ENCODE measurements around the gene DAPK1. TPM values are rescaled to one million over a fixed set of nuclear protein-coding genes. Genes with fewer than 3 reads are reported as not detected.
A peak's percentile ranks its signal among the peaks of the same experiment; 100 is the strongest.

Gene DAPK1
- total RNA-seq, 8 experiments from 2014 or later: 31.6 to 466 (median 50.0) TPM

- ATAC-seq (replicated peaks in 6 of 8): no peak
- Histone ChIP-seq H3K4me3 (no peak overlapping the region), H3K27ac (no peak overlapping the region), H3K4me1 (replicated peaks in 1 of 2) (peaks cover 2 to 9% of the 10 kb centered on the region in 2 donors)
- in situ Hi-C loops (cut with MboI; ENCODE audit: low pct_unique_long_range_greater_than_20kb in 2 of 9, low sequenced_read_pairs in 9 of 9, unreplicated experiment in 9 of 9): no loop called here
- 25 to 100% (median 82%) methylated on average over 2 to 12 of the region's 13 CpGs for WGBS, 10 experiments
These were observed 100.2 kb downstream of the DAPK1 start for GRCh38 chr9:87597710-87598443.

GRCh38 chr9:87599901-87600610 lies 102.4 kb downstream of the DAPK1 start:
- WGBS, 10 experiments: 4 to 100% (median 60%) methylated on average over 1 to 17 of the region's 17 CpGs; no CpG with 5 or more reads in 1 of the 10 experiments
- in situ Hi-C loops (cut with MboI; ENCODE audit: low pct_unique_long_range_greater_than_20kb in 2 of 9, low sequenced_read_pairs in 9 of 9, unreplicated experiment in 9 of 9): no loop called here

GRCh38 chr9:87601176-87601575 lies 103.5 kb downstream of the DAPK1 start:
- H3K27ac ChIP-seq: no peak overlapping the region
- ATAC-seq (replicated peaks in 6 of 8): peak in 3 of 8 experiments; percentile 30 to 70 (median 59)
- in situ Hi-C loops (cut with MboI; ENCODE audit: low pct_unique_long_range_greater_than_20kb in 2 of 9, low sequenced_read_pairs in 9 of 9, unreplicated experiment in 9 of 9): no loop called here
- H3K4me3 ChIP-seq: no peak overlapping the region
- 0 to 86% (median 0%) methylated on average over 1 of the region's 1 CpG; no CpG with 5 or more reads in 7 of the 10 experiments for WGBS, 10 experiments
- H3K4me1 ChIP-seq (replicated peaks in 1 of 2): peaks cover 4 to 13% of the 10 kb centered on the region in 2 donors

More at GRCh38 chr9:87599901-87600610, 102.4 kb downstream of the DAPK1 start:
- no peak overlapping the region for H3K4me3 ChIP-seq
- ATAC-seq (replicated peaks in 6 of 8): peak; percentile 58 to 90 (median 80)
- peaks cover 4 to 13% of the 10 kb centered on the region in 2 donors for H3K4me1 ChIP-seq (replicated peaks in 1 of 2)
- no peak overlapping the region for H3K27ac ChIP-seq

- ATAC-seq (replicated peaks in 6 of 8): no peak
- Histone ChIP-seq H3K27ac (no peak overlapping the region), H3K4me1 (replicated peaks in 1 of 2) (peaks cover 4 to 13% of the 10 kb centered on the region in 2 donors), H3K4me3 (no peak overlapping the region)
- in situ Hi-C loops (cut with MboI; ENCODE audit: low pct_unique_long_range_greater_than_20kb in 2 of 9, low sequenced_read_pairs in 9 of 9, unreplicated experiment in 9 of 9): no loop called here
- WGBS, 10 experiments: 33 to 100% (median 54%) methylated on average over 1 to 5 of the region's 5 CpGs; no CpG with 5 or more reads in 3 of the 10 experiments
These were observed 103.9 kb downstream of the DAPK1 start for GRCh38 chr9:87601595-87601994.

GRCh38 chr9:87602933-87603643 lies 105.4 kb downstream of the DAPK1 start:
- H3K4me1 ChIP-seq (replicated peaks in 1 of 2): peaks cover 4 to 13% of the 10 kb centered on the region in 2 donors
- ATAC-seq (replicated peaks in 6 of 8): peak in 5 of 8 experiments; percentile 34 to 53 (median 45)
- H3K27ac ChIP-seq: no peak overlapping the region
- 42 to 100% (median 70%) methylated on average over 1 to 7 of the region's 9 CpGs for WGBS, 10 experiments
- H3K4me3 ChIP-seq: no peak overlapping the region
- in situ Hi-C loops (cut with MboI; ENCODE audit: low pct_unique_long_range_greater_than_20kb in 2 of 9, low sequenced_read_pairs in 9 of 9, unreplicated experiment in 9 of 9): no loop called here

GRCh38 chr9:87603854-87604490 lies 106.3 kb downstream of the DAPK1 start:
- 50 to 100% (median 86%) methylated on average over 1 to 5 of the region's 7 CpGs; no CpG with 5 or more reads in 2 of the 10 experiments for WGBS, 10 experiments
- in situ Hi-C loops (cut with MboI; ENCODE audit: low pct_unique_long_range_greater_than_20kb in 2 of 9, low sequenced_read_pairs in 9 of 9, unreplicated experiment in 9 of 9): no loop called here
- ATAC-seq (replicated peaks in 6 of 8): no peak
- Histone ChIP-seq H3K4me3 (no peak overlapping the region), H3K27ac (no peak overlapping the region), H3K4me1 (replicated peaks in 1 of 2) (peaks cover 4 to 10% of the 10 kb centered on the region in 2 donors)

GRCh38 chr9:87604886-87605588 lies 107.4 kb downstream of the DAPK1 start:
- no peak overlapping the region for H3K27ac ChIP-seq
- H3K4me3 ChIP-seq: no peak overlapping the region
- WGBS, 10 experiments: 82 to 97% (median 91%) methylated on average over 1 to 14 of the region's 23 CpGs
- H3K4me1 ChIP-seq (replicated peaks in 1 of 2): peaks cover 4 to 5% of the 10 kb centered on the region in 2 donors
- ATAC-seq (replicated peaks in 6 of 8): no peak
- in situ Hi-C loops (cut with MboI; ENCODE audit: low pct_unique_long_range_greater_than_20kb in 2 of 9, low sequenced_read_pairs in 9 of 9, unreplicated experiment in 9 of 9): no loop called here

GRCh38 chr9:87605676-87606075 lies 108.0 kb downstream of the DAPK1 start:
- Histone ChIP-seq H3K4me1 (replicated peaks in 1 of 2) (peaks cover 4% of the 10 kb centered on the region in 2 donors), H3K4me3 (no peak overlapping the region), H3K27ac (no peak overlapping the region)
- in situ Hi-C loops (cut with MboI; ENCODE audit: low pct_unique_long_range_greater_than_20kb in 2 of 9, low sequenced_read_pairs in 9 of 9, unreplicated experiment in 9 of 9): no loop called here
- WGBS, 10 experiments: 83 to 100% (median 94%) methylated on average over 1 to 5 of the region's 10 CpGs; no CpG with 5 or more reads in 2 of the 10 experiments
- ATAC-seq (replicated peaks in 6 of 8): no peak

- peak in 3 of 8 experiments; percentile 34 to 73 (median 67) for ATAC-seq (replicated peaks in 6 of 8)
- in situ Hi-C loops (cut with MboI; ENCODE audit: low pct_unique_long_range_greater_than_20kb in 2 of 9, low sequenced_read_pairs in 9 of 9, unreplicated experiment in 9 of 9): no loop called here
- WGBS, 10 experiments: 5 to 100% (median 90%) methylated on average over 1 to 3 of the region's 3 CpGs; no CpG with 5 or more reads in 3 of the 10 experiments
- Histone ChIP-seq H3K27ac (no peak overlapping the region), H3K4me1 (replicated peaks in 1 of 2) (peaks cover 4% of the 10 kb centered on the region in 2 donors), H3K4me3 (no peak overlapping the region)
These were observed 109.3 kb downstream of the DAPK1 start for GRCh38 chr9:87606841-87607521.

GRCh38 chr9:87607859-87608258 lies 110.2 kb downstream of the DAPK1 start:
- WGBS, 10 experiments: 80 to 100% (median 93%) methylated on average over 1 to 2 of the region's 3 CpGs; no CpG with 5 or more reads in 3 of the 10 experiments
- no peak overlapping the region for H3K4me3 ChIP-seq
- in situ Hi-C loops (cut with MboI; ENCODE audit: low pct_unique_long_range_greater_than_20kb in 2 of 9, low sequenced_read_pairs in 9 of 9, unreplicated experiment in 9 of 9): no loop called here
- no peak for ATAC-seq (replicated peaks in 6 of 8)
- peaks cover 2 to 4% of the 10 kb centered on the region in 2 donors for H3K4me1 ChIP-seq (replicated peaks in 1 of 2)
- no peak overlapping the region for H3K27ac ChIP-seq

- Histone ChIP-seq H3K27ac (no peak overlapping the region), H3K4me3 (no peak overlapping the region), H3K4me1 (replicated peaks in 1 of 2) (peaks cover 4 to 10% of the 10 kb centered on the region in 2 donors)
- 28 to 100% (median 74%) methylated on average over 1 to 11 of the region's 11 CpGs; no CpG with 5 or more reads in 1 of the 10 experiments for WGBS, 10 experiments
- in situ Hi-C loops (cut with MboI; ENCODE audit: low pct_unique_long_range_greater_than_20kb in 2 of 9, low sequenced_read_pairs in 9 of 9, unreplicated experiment in 9 of 9): no loop called here
- no peak for ATAC-seq (replicated peaks in 6 of 8)
These were observed 111.3 kb downstream of the DAPK1 start for GRCh38 chr9:87609002-87609401.

Measured in motor neuron (in vitro differentiated cells).